ENCODE results near the gene SRL. TPM values are rescaled to one million over a fixed set of nuclear protein-coding genes. Genes with fewer than 3 reads are reported as not detected.
"Not testable (repeated sequence)": the region's sequence is repeated elsewhere in the genome, so short reads cannot be mapped to it uniquely, and the experiment has no call there.

SRL gene
- total RNA-seq, 2 donors from 2014 or later = not detected

DNA sequence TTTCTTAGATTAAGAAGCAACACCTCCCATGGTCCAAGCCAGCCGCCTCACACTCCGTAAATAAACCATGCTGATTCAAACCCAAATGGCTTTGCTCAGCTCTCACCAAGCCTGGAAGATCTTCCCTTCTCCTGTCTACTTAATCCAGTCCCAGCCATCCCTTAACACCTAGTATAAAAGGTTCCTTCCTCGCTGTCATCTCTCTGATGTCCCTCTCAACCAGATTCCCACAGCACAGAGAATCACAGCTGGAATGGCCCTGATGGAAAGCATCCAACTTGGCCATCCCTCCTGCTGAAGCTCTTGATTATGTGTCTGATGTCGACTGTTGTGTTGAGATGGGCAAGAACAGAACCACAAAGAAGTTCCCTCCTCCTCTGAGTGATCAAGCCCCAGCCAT lies 75.1 kb downstream of the SRL start:
- Mint-ChIP-seq H3K9me3 (no peaks in the 10 kb centered on the region), H3K36me3 (no peaks in the 10 kb centered on the region), H3K27ac (no peak overlapping the region)
- DNase-seq (ENCODE audit: low spot score in 2 of 2) (no peak), ATAC-seq (no peak)

DNA sequence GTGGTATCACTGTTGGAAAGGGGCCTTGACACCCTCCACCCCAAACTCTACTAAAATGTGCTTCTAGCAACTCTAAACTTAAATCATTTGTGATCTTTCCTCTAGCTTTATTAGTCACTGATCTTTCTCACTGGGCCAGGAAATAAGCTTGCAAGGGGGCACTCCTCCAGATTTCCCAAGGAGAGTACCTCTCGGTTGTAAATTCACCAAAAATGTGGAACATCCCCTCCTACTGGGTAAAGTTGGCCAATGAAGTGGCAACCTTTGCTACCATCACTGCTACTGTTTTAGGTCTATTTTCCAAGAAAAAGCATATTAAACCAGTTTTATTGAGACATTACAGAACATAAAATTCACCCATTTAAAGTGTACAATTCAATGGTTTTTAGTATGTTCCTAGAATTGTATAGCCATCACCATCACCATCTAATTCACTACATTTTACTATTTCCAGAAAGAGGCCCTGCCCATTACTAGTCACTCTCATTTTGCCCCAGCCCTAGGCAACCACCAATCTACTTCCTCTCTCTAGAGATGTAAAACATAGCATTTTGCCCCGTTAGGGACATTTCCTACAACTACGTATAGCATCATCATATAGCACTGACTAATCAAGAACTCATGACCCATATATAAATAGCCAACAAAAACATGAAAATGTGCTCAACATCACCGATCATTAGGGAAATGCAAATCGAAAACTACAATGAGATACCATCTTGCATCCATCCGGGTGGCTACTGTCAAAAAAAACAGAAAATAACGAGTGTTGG lies 81.0 kb downstream of the SRL start:
- H3K36me3 Mint-ChIP-seq = no peaks in the 10 kb centered on the region
- ATAC-seq (peak; percentile 41 to 64), DNase-seq (ENCODE audit: low spot score in 2 of 2) (no peak)
- no peaks in the 10 kb centered on the region for H3K9me3 Mint-ChIP-seq
- H3K27ac Mint-ChIP-seq = no peak overlapping the region

DNA sequence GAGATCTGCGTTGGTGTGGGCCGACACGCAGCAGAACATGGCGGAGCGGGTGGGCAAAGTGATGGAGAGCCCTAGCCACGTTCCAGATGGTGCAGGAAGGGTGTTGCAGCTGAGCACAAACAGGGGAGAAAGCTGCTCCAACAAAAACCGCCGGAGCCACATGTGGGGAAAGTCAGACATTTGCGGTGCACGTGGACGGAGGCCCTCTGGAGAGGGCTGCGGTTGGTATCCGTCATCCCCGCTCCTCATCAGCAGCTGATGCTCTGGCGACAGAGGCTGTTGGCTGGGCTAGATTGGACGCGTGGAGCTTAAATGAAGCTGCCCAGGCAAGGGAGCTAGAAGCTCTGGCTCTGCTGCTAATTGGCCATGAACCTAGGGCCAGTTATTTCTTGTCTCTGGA lies 82.2 kb downstream of the SRL start:
- ATAC-seq (no peak), DNase-seq (ENCODE audit: low spot score in 2 of 2) (no peak)
- Mint-ChIP-seq H3K9me3 (no peaks in the 10 kb centered on the region), H3K27ac (no peak overlapping the region), H3K36me3 (no peaks in the 10 kb centered on the region)

DNA sequence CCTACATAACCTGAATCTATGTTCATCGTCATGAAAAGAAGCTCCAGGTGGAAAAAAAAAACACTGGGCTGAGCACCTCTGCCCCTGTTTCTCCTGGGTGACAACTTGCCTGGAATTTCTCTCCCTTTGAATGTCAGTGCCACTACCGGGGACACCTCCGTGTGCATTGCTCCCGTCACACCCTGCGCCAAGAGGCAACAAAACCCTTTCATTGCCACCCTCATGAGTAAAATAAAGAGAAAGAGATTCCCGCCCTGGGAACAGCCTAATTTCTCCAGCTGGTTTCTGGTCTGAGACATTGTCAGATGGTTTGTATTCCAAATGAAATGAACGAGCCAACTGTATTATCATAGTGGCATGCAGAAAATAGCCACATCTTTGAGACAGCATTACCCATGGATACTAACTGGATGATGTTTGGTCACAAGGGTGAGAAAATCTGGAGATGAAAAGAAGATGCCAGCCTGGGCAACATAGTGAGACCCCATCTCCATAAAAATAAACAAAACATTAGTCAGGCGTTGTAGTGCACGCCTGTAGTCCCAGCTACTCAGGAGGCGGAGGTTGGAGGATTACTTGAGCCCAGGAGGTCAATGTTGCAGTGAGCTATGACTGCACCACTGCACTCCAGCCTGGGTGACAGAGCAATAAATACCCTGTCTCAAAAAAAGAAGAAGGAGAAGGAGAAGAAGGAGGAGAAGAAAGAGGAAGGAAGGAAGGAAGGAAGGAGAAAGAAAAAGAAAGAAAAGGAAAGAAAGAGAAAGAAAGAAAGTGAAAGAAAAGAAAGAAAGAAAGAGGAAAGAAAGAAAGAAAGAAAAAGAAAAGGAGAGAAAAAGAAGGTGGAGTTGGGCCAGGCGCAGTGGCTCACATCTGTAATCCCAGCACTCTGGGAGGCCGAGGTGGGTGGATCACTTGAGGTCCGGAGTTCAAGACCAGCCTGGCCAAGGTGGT lies 83.5 kb downstream of the SRL start:
- H3K9me3 Mint-ChIP-seq = no peaks in the 10 kb centered on the region
- DNase-seq (ENCODE audit: low spot score in 2 of 2) (no peak), ATAC-seq (no peak)
- H3K36me3 Mint-ChIP-seq = no peaks in the 10 kb centered on the region
- no peak overlapping the region for H3K27ac Mint-ChIP-seq

DNA sequence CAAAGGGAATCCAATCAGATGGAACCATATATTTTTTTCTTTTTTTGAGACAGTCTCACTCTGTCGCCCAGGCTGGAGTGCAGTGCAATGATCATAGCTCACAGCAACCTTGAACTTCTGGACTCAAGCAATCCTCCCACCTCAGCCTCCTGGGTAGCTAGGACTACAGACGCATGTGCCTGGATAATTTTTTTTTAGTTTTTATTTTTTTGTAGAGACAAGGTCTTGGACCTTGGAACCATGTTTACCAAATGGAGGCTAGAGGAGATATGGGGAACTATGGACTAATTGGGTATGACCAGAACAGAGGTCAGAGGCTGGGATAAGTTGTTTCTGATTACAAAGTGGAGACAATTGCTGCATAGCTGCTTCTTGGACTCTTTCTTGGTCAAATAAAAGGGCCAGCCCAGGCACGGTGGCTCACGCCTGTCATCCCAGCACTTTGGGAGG lies 84.5 kb downstream of the SRL start:
- ATAC-seq = no peak
- no peak overlapping the region for H3K27ac Mint-ChIP-seq
- no peak for DNase-seq (ENCODE audit: low spot score in 2 of 2)
- no peaks in the 10 kb centered on the region for H3K36me3 Mint-ChIP-seq
- no peaks in the 10 kb centered on the region for H3K9me3 Mint-ChIP-seq

DNA sequence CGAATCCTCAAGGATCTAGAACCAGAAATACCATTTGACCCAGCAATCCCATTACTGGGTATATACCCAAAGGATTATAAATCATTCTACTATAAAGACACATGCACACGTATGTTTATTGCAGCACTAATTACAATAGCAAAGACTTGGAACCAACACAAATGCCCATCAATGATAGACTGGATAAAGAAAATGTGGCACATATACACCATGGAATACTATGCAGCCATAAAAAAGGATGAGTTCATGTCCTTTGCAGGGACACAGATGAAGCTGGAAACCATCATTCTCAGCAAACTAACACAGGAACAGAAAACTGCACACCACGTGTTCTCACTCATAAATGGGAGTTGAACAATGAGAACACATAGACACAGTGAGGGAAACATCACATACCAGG lies 85.4 kb downstream of the SRL start:
- H3K9me3 Mint-ChIP-seq; ATAC-seq; H3K36me3 Mint-ChIP-seq; H3K27ac Mint-ChIP-seq; DNase-seq (ENCODE audit: low spot score in 2 of 2): not testable (repeated sequence)

DNA sequence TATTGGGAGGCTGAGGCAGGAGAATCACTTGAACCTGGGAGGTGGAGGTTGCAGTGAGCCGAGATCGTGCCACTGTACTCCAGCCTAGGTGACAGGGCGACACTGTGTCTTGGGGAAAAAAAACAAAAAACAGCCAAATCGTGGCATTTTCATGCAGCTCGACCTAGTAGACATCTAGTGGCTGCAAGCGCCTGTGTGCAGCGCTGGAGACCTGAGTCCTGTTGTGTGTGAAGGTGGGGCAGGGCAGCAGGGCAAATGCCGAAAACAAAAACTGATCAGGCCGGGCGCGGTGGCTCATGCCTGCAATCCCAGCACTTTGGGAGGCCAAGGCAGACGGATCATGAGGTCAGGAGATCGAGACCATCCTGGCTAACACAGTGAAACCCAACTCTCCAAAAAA lies 88.5 kb downstream of the SRL start:
- H3K27ac Mint-ChIP-seq = peak overlapping the region in 1 of 2 donors; percentile 36
- not testable (repeated sequence) for H3K9me3 Mint-ChIP-seq; DNase-seq (ENCODE audit: low spot score in 2 of 2); ATAC-seq; H3K36me3 Mint-ChIP-seq

DNA sequence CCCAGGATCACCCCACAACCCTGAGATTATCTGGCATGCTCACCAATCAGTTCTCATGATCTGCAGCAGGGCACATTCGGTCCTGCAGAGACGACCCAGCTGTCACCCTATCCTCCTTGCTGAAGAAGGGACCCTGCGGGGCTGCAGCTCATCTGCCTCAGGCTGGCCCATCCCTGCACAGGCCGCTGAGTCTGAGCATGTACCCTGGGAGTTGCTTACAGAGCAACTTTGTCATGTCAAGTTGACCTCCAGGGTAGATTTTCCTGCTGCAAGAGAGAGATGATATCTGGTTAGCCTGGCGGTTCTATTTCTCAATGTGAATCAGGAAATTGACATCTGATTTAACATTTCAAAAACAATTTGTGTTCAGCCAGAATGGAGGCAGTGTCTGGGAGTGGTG lies 89.6 kb downstream of the SRL start:
- Mint-ChIP-seq H3K9me3 (no peaks in the 10 kb centered on the region), H3K27ac (no peak overlapping the region), H3K36me3 (no peaks in the 10 kb centered on the region)
- DNase-seq (ENCODE audit: low spot score in 2 of 2) = no peak
- ATAC-seq = no peak

DNA sequence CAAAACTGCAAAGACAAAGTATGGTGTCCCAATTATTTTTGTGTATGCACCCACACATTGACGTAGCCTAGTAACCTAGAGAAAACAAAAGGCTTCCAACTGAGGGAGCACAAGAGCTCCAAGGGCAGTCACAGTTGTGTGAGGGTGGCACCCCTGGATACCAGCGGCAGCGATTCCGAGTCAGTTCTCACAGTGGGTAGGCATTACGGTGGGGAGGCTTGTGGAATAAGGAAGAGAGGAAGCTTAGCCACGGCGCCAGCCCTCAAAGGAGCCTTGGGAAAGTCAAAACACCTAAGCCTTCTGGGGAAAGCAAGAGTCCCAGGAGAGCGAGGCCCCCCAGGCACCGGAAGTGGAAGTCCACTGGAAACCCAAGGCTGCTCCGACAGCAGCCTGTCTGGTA lies 94.6 kb downstream of the SRL start:
- Mint-ChIP-seq H3K9me3 (no peaks in the 10 kb centered on the region), H3K27ac (no peak overlapping the region), H3K36me3 (no peaks in the 10 kb centered on the region)
- DNase-seq (ENCODE audit: low spot score in 2 of 2) (no peak), ATAC-seq (no peak)

DNA sequence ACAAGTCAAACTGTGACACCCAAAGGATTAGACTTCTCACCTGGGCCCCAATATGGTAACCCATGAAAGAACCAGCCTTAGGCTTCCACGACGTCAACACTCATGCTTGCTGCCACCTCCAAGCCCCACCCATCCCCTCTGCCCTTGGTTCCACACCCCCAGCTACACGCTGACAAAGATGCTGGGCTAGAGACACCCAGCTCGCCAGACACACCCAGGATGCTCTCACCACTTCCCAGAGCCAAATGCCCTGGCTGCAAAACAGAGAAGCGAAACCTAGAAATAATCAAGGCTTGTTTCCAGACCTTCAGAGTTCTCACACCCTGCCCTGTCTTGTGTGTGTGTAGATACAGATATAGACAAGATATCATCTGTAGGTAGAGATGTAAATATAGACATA lies 99.6 kb downstream of the SRL start:
- H3K36me3 Mint-ChIP-seq = no peaks in the 10 kb centered on the region
- H3K27ac Mint-ChIP-seq = no peak overlapping the region
- peaks cover 0 to 5% of the 10 kb centered on the region in 2 donors for H3K9me3 Mint-ChIP-seq
- ATAC-seq (peak in 1 of 2 donors; percentile 28), DNase-seq (ENCODE audit: low spot score in 2 of 2) (no peak)

DNA sequence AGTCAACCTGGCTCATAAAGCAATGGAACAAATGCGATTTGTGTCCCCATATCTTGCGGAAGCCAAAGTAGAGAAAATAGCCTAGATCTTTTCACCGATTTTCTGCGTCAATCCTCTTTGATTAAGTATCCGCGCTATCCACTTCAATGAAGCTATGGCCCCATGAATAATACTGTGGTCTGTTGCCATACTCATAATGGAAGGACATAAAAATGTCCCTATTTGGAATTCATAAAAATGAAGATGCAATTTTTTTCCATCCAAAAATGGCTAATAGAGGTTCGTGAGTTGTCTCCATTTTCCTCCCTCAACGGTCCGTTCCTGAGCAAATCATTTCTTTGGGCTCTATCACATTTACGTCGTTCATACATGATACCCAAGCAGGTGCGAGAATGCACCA lies 100.3 kb downstream of the SRL start:
- H3K27ac Mint-ChIP-seq = peak overlapping the region in 1 of 2 donors; percentile 88
- peaks cover 0 to 5% of the 10 kb centered on the region in 2 donors for H3K9me3 Mint-ChIP-seq
- DNase-seq (ENCODE audit: low spot score in 2 of 2) (no peak), ATAC-seq (no peak)
- no peaks in the 10 kb centered on the region for H3K36me3 Mint-ChIP-seq

DNA sequence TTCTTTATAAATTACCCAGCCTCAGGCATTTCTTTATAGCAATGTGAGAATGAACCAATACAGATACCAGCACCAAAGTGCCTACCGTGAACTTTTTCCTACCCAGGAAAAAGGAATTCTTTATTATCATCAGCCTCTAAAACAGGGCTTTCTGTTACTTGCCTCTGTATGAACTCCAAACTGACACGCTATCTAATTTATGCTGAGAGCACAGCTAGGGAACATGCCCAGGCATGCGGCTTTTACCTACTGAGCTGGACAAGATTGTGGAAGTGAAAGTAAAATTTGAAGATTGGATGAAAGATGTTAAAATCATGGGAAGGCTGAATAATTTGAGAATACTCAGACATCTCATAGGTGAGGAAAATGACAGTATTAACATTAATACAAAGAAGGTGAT lies 101.2 kb downstream of the SRL start:
- Mint-ChIP-seq H3K27ac (peak overlapping the region in 1 of 2 donors; percentile 88), H3K9me3 (peaks cover 0 to 5% of the 10 kb centered on the region in 2 donors), H3K36me3 (no peaks in the 10 kb centered on the region)
- ATAC-seq (peak in 1 of 2 donors; percentile 65), DNase-seq (ENCODE audit: low spot score in 2 of 2) (no peak)

DNA sequence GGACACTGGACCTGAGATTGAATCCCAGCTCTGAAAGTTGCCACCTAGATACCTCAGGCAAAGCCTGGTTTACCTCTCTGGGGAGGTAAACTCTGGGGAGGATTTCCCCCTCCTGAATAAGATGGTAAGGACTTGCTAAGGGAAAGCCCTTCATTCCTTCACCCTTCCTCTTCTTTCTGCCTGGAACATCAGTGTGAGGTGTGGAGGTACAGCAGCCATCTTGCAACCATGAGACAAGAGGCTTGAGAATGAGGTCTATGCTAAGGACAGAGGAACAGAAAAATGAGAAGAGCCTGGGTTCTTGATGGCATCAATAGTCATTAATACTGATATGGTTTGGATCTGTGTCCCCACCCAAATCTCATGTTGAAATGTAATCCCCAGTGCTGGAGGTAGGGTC lies 101.9 kb downstream of the SRL start:
- Mint-ChIP-seq H3K9me3 (peaks cover 0 to 5% of the 10 kb centered on the region in 2 donors), H3K36me3 (no peaks in the 10 kb centered on the region), H3K27ac (peak overlapping the region; percentile 3 to 88)
- no peak for DNase-seq (ENCODE audit: low spot score in 2 of 2)
- no peak for ATAC-seq

Other genes starting within 250 kb of the SRL start
- gene ADCY9, start 125.6 kb downstream of the SRL start, total RNA-seq = 1 to 10 TPM; 4.8 to 8.9 TPM
- 10 to 100 TPM; 10.1 to 28.4 TPM for gene TFAP4, start 30.9 kb upstream of the SRL start, total RNA-seq
- gene GLIS2, start 74.0 kb upstream of the SRL start, total RNA-seq = under 1 TPM; 0.16 to 0.80 TPM
- 10 to 100 TPM; 53.7 to 63.1 TPM for gene PAM16, start 109.2 kb upstream of the SRL start, total RNA-seq
- not detected for gene VASN, start 129.8 kb upstream of the SRL start, total RNA-seq
- gene CORO7, start 174.5 kb upstream of the SRL start, total RNA-seq = 10 to 100 TPM; 52.5 to 65.9 TPM
- 10 to 100 TPM; 66.2 to 79.2 TPM for gene DNAJA3, start 183.8 kb upstream of the SRL start, total RNA-seq
- 10 to 100 TPM; 30.5 to 42.8 TPM for gene NMRAL1, start 232.5 kb upstream of the SRL start, total RNA-seq
- gene HMOX2, start 234.3 kb upstream of the SRL start, total RNA-seq = 10 to 100 TPM; 32.5 to 56.4 TPM